D721Med (cell line): ENCODE data around the gene COL13A1.

Experiments
- DNase-seq: peaks from one replicate; pipeline ENCODE4 v3.0.0; 2011; ENCODE audit warnings: low spot score; ENCODE audit not compliant: insufficient read length
- FAIRE-seq: peaks from 2 replicates; lab custom pipeline; 2011; peaks lifted over from hg19 to GRCh38; lab: Jason Lieb, UNC
- CTCF ChIP-seq: IDR thresholded peaks from 2 replicates; pipeline ENCODE4 v1.5.1; 2012; ENCODE audit warnings: mild to moderate bottlenecking, control low read depth; ENCODE audit not compliant: insufficient read depth; ENCODE audit errors: missing control alignments

COL13A1 gene

GRCh38 chr10:69809318-69809717, 7.6 kb downstream of the COL13A1 start:
- TF ChIP-seq CTCF = no peak
- no peak for FAIRE-seq
- no peak for DNase-seq

GRCh38 chr10:69810097-69810496, 8.4 kb downstream of the COL13A1 start:
- no peak for TF ChIP-seq CTCF
- no peak for FAIRE-seq
- DNase-seq = no peak

GRCh38 chr10:69810675-69811397, 9.1 kb downstream of the COL13A1 start:
- FAIRE-seq (no peak), DNase-seq (no peak)
- TF ChIP-seq CTCF = no peak

- DNase-seq = no peak
- FAIRE-seq = no peak
- no peak for TF ChIP-seq CTCF
Observed at GRCh38 chr10:69813632-69814031, 11.9 kb downstream of the COL13A1 start.

GRCh38 chr10:69814251-69814650, 12.5 kb downstream of the COL13A1 start:
- TF ChIP-seq CTCF = no peak
- DNase-seq = no peak
- no peak for FAIRE-seq

- FAIRE-seq (no peak), DNase-seq (no peak)
- no peak for TF ChIP-seq CTCF
Observed at GRCh38 chr10:69815104-69815503, 13.4 kb downstream of the COL13A1 start.

- DNase-seq (no peak), FAIRE-seq (no peak)
- TF ChIP-seq CTCF = no peak
Observed at GRCh38 chr10:69816521-69816920, 14.8 kb downstream of the COL13A1 start.
